HG03457 (cell line): ENCODE results near the gene ZDHHC8.

Experiments
- ATAC-seq: cut with Tn5 transposase; IDR thresholded peaks from one replicate; pipeline ENCODE4 v1.9.1; 2021; ENCODE audit warnings: moderate number of reproducible peaks; ENCODE audit not compliant: unreplicated experiment

ZDHHC8 gene

DNA sequence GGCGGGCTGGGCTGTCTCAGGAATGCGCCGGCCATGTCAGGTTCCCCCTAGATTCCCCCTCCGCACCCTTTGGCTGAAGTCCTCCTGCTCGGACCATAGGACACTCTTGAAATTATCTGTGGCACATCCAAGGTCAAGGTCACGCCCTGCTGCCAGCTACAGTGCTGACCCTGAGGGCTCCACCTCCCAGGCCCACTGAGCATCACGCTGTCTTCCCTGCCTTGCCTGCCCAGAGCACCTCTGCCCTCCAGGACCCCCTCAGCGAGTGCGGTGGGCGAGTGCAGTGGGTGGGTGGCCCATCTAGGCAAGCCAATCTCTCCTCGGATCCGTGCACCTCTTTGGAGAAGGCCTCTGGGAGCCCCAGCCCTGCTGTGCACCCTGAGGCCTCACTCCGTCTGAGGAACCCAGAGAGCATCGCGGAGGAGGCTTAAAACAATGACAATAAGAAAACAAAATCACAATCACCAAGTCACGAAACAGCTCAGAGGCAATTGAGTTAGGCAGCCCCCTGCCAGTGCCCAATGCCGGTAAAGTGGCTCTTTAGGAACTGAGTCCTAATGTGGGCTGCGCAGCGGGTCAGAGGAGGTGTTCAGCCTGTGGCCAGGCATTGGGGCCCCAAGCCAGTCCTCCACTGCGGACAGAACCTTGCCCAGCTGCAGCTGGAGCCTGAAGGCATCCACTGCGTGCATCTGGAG is 45.8 kb downstream of the ZDHHC8 start:
- ATAC-seq: no peak

GRCh38 chr22:20178075-20178914 is 46.7 kb downstream of the ZDHHC8 start:
- ATAC-seq: no peak

DNA sequence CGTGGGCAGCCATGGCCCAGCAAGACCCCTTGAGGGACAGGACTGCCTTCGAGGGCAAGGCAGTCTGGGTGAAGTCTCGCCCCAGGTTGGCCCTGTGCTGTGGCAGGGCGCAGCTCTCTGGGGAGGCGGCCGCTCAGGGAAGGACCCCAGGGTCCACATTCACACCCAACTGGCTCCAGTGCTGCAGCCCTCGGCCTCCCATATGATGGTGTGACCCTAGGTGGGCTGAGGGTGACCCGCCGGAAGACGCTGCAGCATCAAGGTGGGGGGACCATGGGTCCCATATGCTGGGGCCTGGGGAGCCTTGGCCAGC is 47.3 kb downstream of the ZDHHC8 start:
- ATAC-seq: no peak

DNA sequence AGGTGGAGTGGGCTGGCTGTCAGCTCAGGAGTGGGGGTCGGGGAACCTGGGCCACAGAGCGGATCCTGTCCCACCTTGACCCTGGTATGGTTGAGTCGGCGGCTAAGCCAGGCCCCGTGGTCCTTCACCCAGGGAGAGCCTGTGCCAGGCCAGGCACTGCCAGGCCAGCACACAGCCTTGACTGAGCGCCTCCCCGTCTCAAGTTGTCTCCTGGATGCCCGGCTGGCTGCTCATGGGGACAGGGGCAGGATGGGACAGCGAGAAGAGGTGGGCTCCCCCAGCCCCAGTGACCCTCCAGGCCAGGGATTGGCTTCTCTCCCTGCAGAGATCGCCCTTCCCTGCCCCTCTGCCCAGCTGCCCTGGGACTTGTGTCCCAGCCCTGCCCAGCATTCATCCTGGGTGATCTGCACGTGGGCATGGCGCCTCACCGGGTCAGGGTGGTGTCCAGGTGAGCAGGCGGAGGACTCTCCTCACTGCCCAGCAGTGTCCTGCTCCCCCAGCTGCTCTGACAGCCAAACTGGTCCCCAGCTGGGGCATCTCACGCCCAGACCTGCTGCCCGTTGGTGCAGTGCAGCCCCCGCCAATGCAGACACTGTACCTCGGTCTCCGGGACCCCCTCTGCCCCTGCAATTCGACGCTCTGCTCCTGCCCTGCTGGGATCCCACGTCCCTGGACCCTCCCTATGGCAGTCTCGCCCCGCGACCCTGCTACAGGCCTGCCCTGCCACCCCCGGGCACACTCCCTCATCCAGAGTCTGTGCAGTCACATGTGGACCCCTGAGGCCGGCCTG is 48.0 kb downstream of the ZDHHC8 start:
- ATAC-seq: no peak

- no peak for ATAC-seq
Observed at GRCh38 chr22:20180245-20180630, 48.6 kb downstream of the ZDHHC8 start.

GRCh38 chr22:20180640-20181039 is 49.0 kb downstream of the ZDHHC8 start:
- ATAC-seq: no peak

DNA sequence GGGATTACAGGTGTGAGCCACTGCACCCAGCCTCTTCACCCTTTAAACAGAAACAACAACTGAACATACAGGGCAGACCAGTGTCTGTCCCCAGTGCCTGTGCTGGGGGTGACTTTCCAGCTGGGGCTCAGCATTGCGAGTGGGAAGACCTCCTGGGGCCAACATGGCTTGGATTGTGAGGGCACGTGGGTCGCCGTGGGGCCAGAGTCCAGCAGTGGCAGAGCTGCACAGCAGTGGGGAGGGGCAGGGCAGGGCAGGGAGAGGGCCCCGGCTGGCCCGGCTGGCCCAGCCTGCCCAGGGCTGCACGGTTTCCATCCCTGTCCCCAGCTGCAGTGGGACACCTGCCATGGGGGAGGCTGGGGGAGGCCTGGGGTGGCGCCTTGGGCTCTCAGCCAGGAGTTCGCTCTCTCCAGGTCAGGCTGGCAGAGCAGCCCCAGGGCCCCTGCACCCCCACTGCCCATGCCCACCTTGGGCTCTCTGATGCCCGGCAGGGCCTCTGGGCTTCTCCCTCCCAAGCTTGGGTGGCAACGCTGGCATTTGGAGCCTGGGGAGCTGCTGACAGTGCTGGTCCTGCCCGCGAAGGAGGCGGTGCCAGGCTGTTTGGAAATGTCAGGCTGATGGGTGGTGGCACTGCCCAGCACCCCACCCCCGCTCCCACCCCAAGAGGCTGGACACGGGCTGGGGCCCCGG is 49.7 kb downstream of the ZDHHC8 start:
- no peak for ATAC-seq

DNA sequence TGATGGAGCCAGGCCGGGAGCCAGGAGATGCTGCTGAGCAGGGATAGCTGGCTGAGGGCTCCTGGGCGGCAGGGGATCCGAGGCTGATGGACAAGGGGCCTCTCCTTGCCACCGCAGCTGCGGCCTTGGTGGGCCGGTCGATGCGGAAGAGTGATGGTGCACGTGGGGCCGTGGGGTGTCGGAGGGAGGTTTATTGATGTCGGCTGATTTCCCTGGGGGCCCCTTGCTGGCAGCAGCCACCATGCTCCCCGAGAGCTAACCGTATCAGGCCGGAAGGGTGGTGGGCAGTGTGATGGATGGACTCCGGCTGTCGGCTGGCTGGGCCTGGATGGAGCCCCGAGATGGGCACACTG is 50.3 kb downstream of the ZDHHC8 start:
- ATAC-seq: no peak

DNA sequence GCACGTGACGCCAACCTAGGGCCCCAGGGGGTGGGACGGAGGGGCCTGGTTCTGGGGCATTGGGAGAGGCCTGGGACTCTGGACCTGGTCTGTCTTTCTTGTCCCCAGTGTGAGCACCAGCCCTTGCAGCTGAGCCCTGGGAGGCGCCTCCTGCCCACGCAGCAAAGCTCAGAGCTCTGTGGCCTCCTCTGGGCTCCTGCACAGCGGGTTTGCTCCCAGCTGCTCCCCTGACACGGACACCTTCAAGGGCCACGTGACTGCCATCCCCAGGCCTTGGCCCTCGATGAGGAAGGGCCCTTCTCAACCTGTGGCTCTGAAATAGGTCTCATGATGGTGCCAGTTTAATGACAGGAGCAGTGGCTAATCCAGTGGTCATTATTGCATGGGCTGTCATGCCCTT is 50.8 kb downstream of the ZDHHC8 start:
- ATAC-seq: no peak

GRCh38 chr22:20183101-20183500 is 51.5 kb downstream of the ZDHHC8 start:
- no peak for ATAC-seq

DNA sequence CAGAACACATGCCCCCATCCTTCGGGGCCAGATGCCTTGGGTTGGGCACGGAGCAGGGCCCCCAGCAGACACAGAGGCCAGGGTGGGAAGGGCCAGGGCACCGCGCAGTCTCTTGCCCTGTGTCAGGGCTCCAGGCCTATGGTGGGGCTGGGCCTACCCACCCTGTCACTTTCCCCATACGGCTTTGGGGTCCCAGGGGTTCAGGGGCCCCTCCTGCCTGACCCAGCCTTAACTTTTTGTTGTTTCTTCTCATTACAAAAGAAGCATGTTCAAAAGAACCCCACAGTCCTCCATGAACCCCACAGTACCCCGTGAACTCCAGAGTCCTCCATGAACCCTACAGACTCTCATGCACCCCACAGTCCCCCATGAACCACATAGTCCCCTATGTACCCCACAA is 52.2 kb downstream of the ZDHHC8 start:
- ATAC-seq: no peak

DNA sequence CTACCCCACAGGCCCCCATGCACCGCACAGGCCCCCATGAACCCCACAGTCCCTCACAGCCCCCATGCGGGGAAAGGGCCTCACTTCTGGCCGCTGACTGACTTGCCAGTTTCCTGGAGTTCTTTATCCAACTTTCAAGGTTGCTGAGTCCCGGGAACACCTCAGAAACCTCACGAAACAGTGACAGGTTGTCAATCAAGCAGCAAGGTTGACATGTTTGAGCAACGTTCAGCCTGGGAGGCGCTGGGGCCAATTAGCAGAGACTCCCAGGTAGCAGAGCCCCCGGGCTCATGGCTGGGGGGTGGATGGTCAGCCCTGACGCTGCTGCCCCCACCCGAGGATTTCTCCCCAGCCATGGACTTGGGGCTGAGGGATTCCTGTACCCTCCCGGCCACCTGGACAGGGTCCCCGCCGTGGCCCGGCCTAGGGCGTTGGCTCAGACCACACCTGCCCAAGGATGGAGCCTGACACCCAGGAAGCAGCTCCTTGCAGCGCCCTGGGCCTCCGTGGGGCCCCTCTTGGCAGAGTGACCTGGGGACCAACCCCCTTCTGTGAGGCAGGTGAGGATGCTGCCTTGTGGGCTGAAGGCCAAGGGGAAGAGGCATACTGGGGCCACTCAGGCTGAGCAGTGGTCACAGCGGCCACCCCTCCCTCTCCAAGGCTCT is 53.0 kb downstream of the ZDHHC8 start:
- ATAC-seq: no peak

- ATAC-seq: no peak
Observed at GRCh38 chr22:20185750-20186149, 54.1 kb downstream of the ZDHHC8 start.

DNA sequence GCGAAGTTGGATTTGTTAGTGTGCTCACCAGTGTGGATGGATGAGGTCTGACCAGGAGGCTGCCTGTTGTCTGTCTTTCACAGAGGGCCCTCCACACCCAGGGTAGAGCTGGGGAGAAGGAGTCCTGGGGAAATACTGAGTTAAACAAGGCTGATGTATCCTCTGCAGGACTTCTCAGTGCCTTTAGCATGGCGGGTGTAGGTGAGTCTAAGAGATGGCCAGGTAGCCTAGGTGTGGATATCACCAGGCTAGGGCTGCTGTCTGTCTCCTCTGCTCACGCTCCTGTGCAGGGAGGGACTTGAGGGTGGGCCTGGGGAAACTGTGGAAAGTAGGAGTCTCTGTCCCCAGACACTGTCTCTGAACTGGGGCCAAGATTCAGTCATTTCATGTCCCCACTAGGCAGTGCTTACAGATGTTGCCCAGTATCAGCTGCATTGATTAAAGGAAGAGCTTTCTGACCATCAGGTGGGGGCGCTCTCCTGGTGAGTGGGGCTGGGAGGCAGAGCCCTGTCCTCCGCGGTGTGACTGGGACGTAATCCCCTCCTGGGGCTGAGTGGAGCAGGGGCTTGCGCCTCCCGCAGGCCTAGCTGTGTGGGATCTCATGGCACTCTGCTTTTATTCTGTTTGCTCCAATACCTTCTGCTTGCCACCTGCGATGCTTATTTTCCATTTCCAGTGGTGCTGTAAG is 54.7 kb downstream of the ZDHHC8 start:
- ATAC-seq: no peak

DNA sequence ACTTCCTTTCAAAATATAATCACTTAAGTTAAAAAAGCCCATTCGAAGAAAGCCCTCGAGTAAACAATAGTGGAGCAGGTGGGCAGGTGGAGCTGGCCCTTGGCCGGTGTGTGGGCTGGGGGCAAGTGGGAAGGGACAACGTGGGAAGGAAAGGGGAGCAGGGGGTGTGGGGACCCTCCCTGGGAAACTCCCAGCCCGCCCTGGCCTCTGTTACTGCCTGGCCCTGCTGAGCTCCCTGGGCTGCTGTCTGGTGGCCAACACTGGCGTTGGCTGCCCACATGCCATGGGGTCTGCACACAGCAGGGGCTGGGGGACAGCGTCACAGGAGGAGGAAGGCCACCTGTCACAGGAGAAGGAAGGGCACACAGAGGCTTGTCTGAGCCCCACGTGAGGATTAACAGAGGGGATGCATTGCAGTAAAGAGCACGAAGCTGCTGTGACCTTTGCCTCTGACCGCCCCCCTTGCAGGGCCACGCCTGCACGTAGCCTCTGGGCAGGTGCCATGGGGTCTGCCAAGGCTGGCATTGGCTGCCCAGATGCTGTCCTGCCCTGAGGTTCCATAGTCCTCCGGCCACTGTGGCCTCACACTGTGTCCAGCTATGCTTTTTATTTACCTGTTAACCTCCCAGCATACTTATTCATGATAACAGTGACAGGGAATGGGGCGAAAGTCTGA is 55.4 kb downstream of the ZDHHC8 start:
- no peak for ATAC-seq

- no peak for ATAC-seq
Observed at GRCh38 chr22:20187777-20188566, 56.4 kb downstream of the ZDHHC8 start.

- no peak for ATAC-seq
Observed at GRCh38 chr22:20188567-20188877, 56.9 kb downstream of the ZDHHC8 start.

- no peak for ATAC-seq
Observed at GRCh38 chr22:20191000-20191515, 59.5 kb downstream of the ZDHHC8 start.

DNA sequence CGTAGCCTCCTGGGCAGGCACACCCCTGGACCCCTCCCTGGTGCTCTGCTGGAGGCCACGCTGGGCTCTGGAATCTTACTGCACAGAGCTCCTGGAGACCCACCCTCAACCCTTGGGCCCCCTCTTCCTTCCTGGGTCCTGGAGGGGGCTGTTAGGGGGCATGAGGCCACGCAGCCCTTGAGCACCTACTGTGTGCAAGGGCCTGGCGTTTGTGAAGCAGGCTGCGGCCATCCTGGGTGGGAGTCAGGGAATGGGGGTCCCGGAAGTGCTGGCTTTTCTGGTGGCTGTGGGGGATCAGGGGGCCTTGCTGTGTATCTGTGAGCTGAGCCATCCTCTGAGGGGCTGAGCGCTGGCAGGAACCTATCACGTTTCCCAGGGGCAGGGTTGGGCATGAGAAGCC is 60.2 kb downstream of the ZDHHC8 start:
- ATAC-seq: no peak
